Lower lobe of right lung (tissue), 2 donors: ENCODE results near the gene RAB8B. TPM values are rescaled to one million over a fixed set of nuclear protein-coding genes. Genes with fewer than 3 reads are reported as not detected.

ENCODE experiments used
- ATAC-seq, 2 donors: fragments of 200-7000 bp; cut with Tn5 transposase; one replicate each; pipeline ENCODE4 v1.9.1; 2020 to 2022; ENCODE audit warnings: mild to moderate bottlenecking in 2 of 2, moderate library complexity in 2 of 2
- DNase-seq: peaks from one replicate; pipeline ENCODE4 v3.0.0-alpha.2; 2020
- H3K27ac ChIP-seq: fragments of 200-600 bp; one replicate; pipeline ENCODE4 v1.8.0; 2022
- H3K27me3 ChIP-seq: fragments of 200-600 bp; one replicate; pipeline ENCODE4 v1.8.0; 2022; ENCODE audit warnings: low read depth
- H3K36me3 ChIP-seq: fragments of 200-600 bp; one replicate; pipeline ENCODE4 v1.8.0; 2022; ENCODE audit warnings: mild to moderate bottlenecking
- H3K4me1 ChIP-seq: fragments of 200-600 bp; one replicate; pipeline ENCODE4 v1.8.0; 2022
- H3K4me3 ChIP-seq: fragments of 200-600 bp; one replicate; pipeline ENCODE4 v1.8.0; 2022; ENCODE audit warnings: mild to moderate bottlenecking
- H3K9me3 ChIP-seq: fragments of 200-600 bp; one replicate; pipeline ENCODE4 v1.8.0; 2022
- CTCF ChIP-seq: fragments of 200-600 bp; IDR thresholded peaks from one replicate; pipeline ENCODE4 v1.8.0; 2022; ENCODE audit warnings: antibody characterized with exemption, mild to moderate bottlenecking
- intact Hi-C: fragments of 100-400 bp; cut with DNase I; formaldehyde crosslinking; loops from one replicate; pipeline ENCODE4 v1.11.0; 2022
- total RNA-seq: library from RNA; stranded (reverse); fragmentation: NEBNext Ultra II Directional; extraction: Animal tissue kit (Norgen Biotek cat#: 25700); gene quantifications from one replicate; pipeline ENCODE4 v1.2.1, GENCODE V29; 2021
- donor health status: DM: no; HTN: yes; CAD: no; lungs with severe emphysema.

RAB8B gene
- total RNA-seq, 1 donor from 2014 or later, result 72.7 TPM

GRCh38 chr15:63185206-63185605 lies 4.2 kb upstream of the RAB8B start:
- Histone ChIP-seq H3K27me3 (no peaks in the 10 kb centered on the region), H3K36me3 (no peaks in the 10 kb centered on the region), H3K9me3 (no peaks in the 10 kb centered on the region), H3K4me3 (no peak overlapping the region), H3K27ac (no peak overlapping the region), H3K4me1 (peaks cover 5% of the 10 kb centered on the region)
- intact Hi-C loops, result no loop called here
- TF ChIP-seq CTCF, result no peak
- ATAC-seq, result no peak
- no peak for DNase-seq

GRCh38 chr15:63186065-63186464 lies 3.3 kb upstream of the RAB8B start:
- Histone ChIP-seq H3K27me3 (no peaks in the 10 kb centered on the region), H3K36me3 (no peaks in the 10 kb centered on the region), H3K9me3 (no peaks in the 10 kb centered on the region), H3K27ac (no peak overlapping the region), H3K4me3 (no peak overlapping the region), H3K4me1 (peaks cover 11% of the 10 kb centered on the region)
- no peak for ATAC-seq
- intact Hi-C loops, result no loop called here
- no peak for TF ChIP-seq CTCF
- DNase-seq, result no peak

- ATAC-seq, result no peak
These were observed 1.7 kb upstream of the RAB8B start for GRCh38 chr15:63187589-63188226.

GRCh38 chr15:63188247-63188925 lies 1.0 kb upstream of the RAB8B start:
- peak overlapping the region; percentile 70 for H3K27ac ChIP-seq
- peak overlapping the region; percentile 66 for H3K4me3 ChIP-seq
- no peak for TF ChIP-seq CTCF
- ATAC-seq (no peak), DNase-seq (no peak)
- no peaks in the 10 kb centered on the region for H3K36me3 ChIP-seq
- intact Hi-C loops, result no loop called here
- no peaks in the 10 kb centered on the region for H3K27me3 ChIP-seq
- peaks cover 34% of the 10 kb centered on the region for H3K4me1 ChIP-seq
- H3K9me3 ChIP-seq, result no peaks in the 10 kb centered on the region

More at GRCh38 chr15:63187589-63188226, 1.7 kb upstream of the RAB8B start:
- Histone ChIP-seq H3K4me3 (no peak overlapping the region), H3K27me3 (no peaks in the 10 kb centered on the region), H3K27ac (no peak overlapping the region), H3K9me3 (no peaks in the 10 kb centered on the region), H3K4me1 (peaks cover 28% of the 10 kb centered on the region), H3K36me3 (no peaks in the 10 kb centered on the region)
- TF ChIP-seq CTCF, result no peak
- DNase-seq, result no peak
- intact Hi-C loops, result no loop called here

GRCh38 chr15:63189941-63190768 lies 749 bp downstream of the RAB8B start:
- DNase-seq, result no peak
- no peaks in the 10 kb centered on the region for H3K27me3 ChIP-seq
- peaks cover 52% of the 10 kb centered on the region for H3K4me1 ChIP-seq
- intact Hi-C loops, result no loop called here
- TF ChIP-seq CTCF, result no peak
- peak overlapping the region; percentile 66 for H3K4me3 ChIP-seq
- H3K9me3 ChIP-seq, result no peaks in the 10 kb centered on the region
- H3K36me3 ChIP-seq, result no peaks in the 10 kb centered on the region
- H3K27ac ChIP-seq, result peak overlapping the region; percentile 70
- peak in 1 of 2 donors; percentile 19 for ATAC-seq
